Keratinocyte (primary cell): ENCODE measurements around the gene ADGRF5. TPM values are rescaled to one million over a fixed set of nuclear protein-coding genes. Genes with fewer than 3 reads are reported as not detected.

Experiments
- DNase-seq: peaks from one replicate; pipeline ENCODE4 v3.0.0-alpha.2; 2011; ENCODE audit warnings: low read depth, missing footprints, low spot score
- FAIRE-seq: peaks from 2 replicates; lab custom pipeline; 2011; peaks lifted over from hg19 to GRCh38; lab: Jason Lieb, UNC
- H2AFZ ChIP-seq: 2 replicates; pipeline ENCODE4 v1.6.0; 2012; ENCODE audit warnings: low read length, control low read depth, inconsistent platforms; ENCODE audit not compliant: control insufficient read depth
- H3K27ac ChIP-seq: 2 replicates; pipeline ENCODE4 v1.5.1; 2011; ENCODE audit warnings: low read length; ENCODE audit not compliant: control insufficient read depth, insufficient read depth
- H3K27me3 ChIP-seq: 3 replicates; pipeline ENCODE4 v1.6.0; 2011; ENCODE audit warnings: low read length; ENCODE audit not compliant: control insufficient read depth, insufficient read depth; ENCODE audit errors: extremely low read depth
- H3K36me3 ChIP-seq, 2 experiments: 2 replicates in 1 of 2; 3 replicates in 1 of 2; pipeline ENCODE4 v1.5.1; 2011; ENCODE audit warnings: low read length in 2 of 2, mild to moderate bottlenecking in 1 of 2; ENCODE audit not compliant: control insufficient read depth in 2 of 2, insufficient read depth in 2 of 2; ENCODE audit errors: extremely low read depth in 1 of 2
- H3K4me1 ChIP-seq: 3 replicates; pipeline ENCODE4 v1.5.1; 2011; ENCODE audit warnings: low read length; ENCODE audit not compliant: control insufficient read depth, insufficient read depth; ENCODE audit errors: extremely low read depth
- H3K4me2 ChIP-seq: 3 replicates; pipeline ENCODE4 v1.6.0; 2011; ENCODE audit warnings: low read depth, low read length; ENCODE audit not compliant: control insufficient read depth, insufficient read depth; ENCODE audit errors: extremely low read depth
- H3K4me3 ChIP-seq, 3 experiments: fragments of 200-600 bp in 1 of 3; sonication (generic) in 1 of 3; 2 replicates in 2 of 3; 3 replicates in 1 of 3; pipeline ENCODE4 v1.5.1; 2011 to 2016; ENCODE audit warnings: low read length in 3 of 3, mild to moderate bottlenecking in 3 of 3, control low read depth in 2 of 3, inconsistent platforms in 1 of 3, low read depth in 1 of 3, mixed read lengths in 1 of 3, mixed run types in 1 of 3, moderate library complexity in 1 of 3; ENCODE audit not compliant: control insufficient read depth in 2 of 3, insufficient read depth in 2 of 3; ENCODE audit errors: extremely low read depth in 1 of 3
- H3K79me2 ChIP-seq: 2 replicates; pipeline ENCODE4 v1.6.0; 2012; ENCODE audit warnings: low read length; ENCODE audit not compliant: control insufficient read depth, insufficient read depth
- H3K9ac ChIP-seq: 3 replicates; pipeline ENCODE4 v1.6.0; 2011; ENCODE audit warnings: low read length; ENCODE audit not compliant: control insufficient read depth, insufficient read depth; ENCODE audit errors: extremely low read depth
- H3K9me1 ChIP-seq: 3 replicates; pipeline ENCODE4 v1.6.0; 2011; ENCODE audit warnings: low read length; ENCODE audit not compliant: control insufficient read depth, insufficient read depth; ENCODE audit errors: extremely low read depth
- H3K9me3 ChIP-seq: 2 replicates; pipeline ENCODE4 v1.5.1; 2012; ENCODE audit warnings: low read depth, low read length; ENCODE audit not compliant: control insufficient read depth
- H4K20me1 ChIP-seq: 3 replicates; pipeline ENCODE4 v1.6.0; 2011; ENCODE audit warnings: low read length; ENCODE audit not compliant: control insufficient read depth, insufficient read depth; ENCODE audit errors: extremely low read depth
- EZH2 ChIP-seq: IDR thresholded peaks from one replicate; pipeline ENCODE4 v1.6.1; 2012; ENCODE audit warnings: inconsistent platforms, mild to moderate bottlenecking, low read length, moderate library complexity
- dilution Hi-C: fragments of 300-500 bp; cut with MboI; formaldehyde crosslinking; loops from one replicate; pipeline ENCODE4 v1.7.0; 2020; ENCODE audit warnings: low sequenced_read_pairs; ENCODE audit not compliant: extremely low pct_ligation_motif_present
- polyA plus RNA-seq, 5 experiments: library from polyadenylated mRNA; depleted of rRNA in 3 of 5; stranded (reverse) in 3 of 5; stranded (forward) in 1 of 5; unstranded in 1 of 5; fragments of >200 nt; gene quantifications; 1 replicate in 1 of 5; 2 replicates in 3 of 5; 3 replicates in 1 of 5; pipeline versions ENCODE4 v1.2.1 to v1.2.3, GENCODE V29; 2011 to 2012; ENCODE audit warnings: missing spikeins in 2 of 5, low read depth in 1 of 5, low replicate concordance in 1 of 5
- TF ChIP-seq, protein P1 (sequence below), 3 experiments: IDR thresholded peaks in 1 of 3; conservative IDR thresholded peaks in 1 of 3; optimal IDR thresholded peaks in 1 of 3; 2 replicates in 2 of 3; 3 replicates in 1 of 3; pipeline versions ENCODE3 to v1.5.1; 2011; ENCODE audit warnings: low read length in 3 of 3, mild to moderate bottlenecking in 3 of 3, moderate library complexity in 2 of 3, control low read depth in 1 of 3, inconsistent platforms in 1 of 3; ENCODE audit not compliant: insufficient read depth in 2 of 3; ENCODE audit errors: extremely low read depth in 1 of 3

Gene ADGRF5
- polyA plus RNA-seq, 1 donor (not counting 4 experiments of a cell fraction or from before 2014, with no cell fraction given): not detected

DNA sequence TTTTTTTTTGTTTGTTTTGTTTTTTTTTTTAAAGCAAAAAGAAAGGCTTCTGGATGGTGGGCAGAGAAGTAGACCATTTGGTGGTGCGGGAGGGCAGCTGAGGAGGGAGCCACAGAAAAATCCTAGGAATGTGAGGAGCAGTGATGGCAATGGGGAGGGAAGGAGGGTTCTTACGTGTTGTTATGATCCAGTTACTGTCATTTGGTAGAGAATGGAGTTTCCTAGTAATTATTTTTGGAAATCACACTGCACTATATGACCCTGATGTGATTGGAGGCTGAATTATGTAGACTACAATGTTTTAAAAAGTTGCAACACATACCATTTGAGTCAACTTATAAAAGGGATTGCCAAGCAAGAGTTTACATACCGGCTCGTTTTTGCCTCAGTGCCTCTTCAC, 22.1 kb downstream of the ADGRF5 start:
- H3K27ac ChIP-seq: no peak overlapping the region
- H3K9ac ChIP-seq: no peak overlapping the region
- no peak for TF ChIP-seq EZH2
- TF ChIP-seq, protein P1, sequence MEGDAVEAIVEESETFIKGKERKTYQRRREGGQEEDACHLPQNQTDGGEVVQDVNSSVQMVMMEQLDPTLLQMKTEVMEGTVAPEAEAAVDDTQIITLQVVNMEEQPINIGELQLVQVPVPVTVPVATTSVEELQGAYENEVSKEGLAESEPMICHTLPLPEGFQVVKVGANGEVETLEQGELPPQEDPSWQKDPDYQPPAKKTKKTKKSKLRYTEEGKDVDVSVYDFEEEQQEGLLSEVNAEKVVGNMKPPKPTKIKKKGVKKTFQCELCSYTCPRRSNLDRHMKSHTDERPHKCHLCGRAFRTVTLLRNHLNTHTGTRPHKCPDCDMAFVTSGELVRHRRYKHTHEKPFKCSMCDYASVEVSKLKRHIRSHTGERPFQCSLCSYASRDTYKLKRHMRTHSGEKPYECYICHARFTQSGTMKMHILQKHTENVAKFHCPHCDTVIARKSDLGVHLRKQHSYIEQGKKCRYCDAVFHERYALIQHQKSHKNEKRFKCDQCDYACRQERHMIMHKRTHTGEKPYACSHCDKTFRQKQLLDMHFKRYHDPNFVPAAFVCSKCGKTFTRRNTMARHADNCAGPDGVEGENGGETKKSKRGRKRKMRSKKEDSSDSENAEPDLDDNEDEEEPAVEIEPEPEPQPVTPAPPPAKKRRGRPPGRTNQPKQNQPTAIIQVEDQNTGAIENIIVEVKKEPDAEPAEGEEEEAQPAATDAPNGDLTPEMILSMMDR (optimal IDR thresholded peaks at IDR 0.05 in 1 of 3, IDR thresholded peaks at IDR 0.05 in 1 of 3, conservative IDR thresholded peaks at IDR 0.05 in 1 of 3; ENCODE audit: extremely low read depth in 1 of 3, insufficient read depth in 2 of 3, low read length in 3 of 3): no peak
- H3K36me3 ChIP-seq: no peaks in the 10 kb centered on the region
- H3K9me1 ChIP-seq: no peaks in the 10 kb centered on the region
- dilution Hi-C loops: no loop called here
- H3K4me2 ChIP-seq: no peak overlapping the region
- H3K9me3 ChIP-seq: no peaks in the 10 kb centered on the region
- no peaks in the 10 kb centered on the region for H4K20me1 ChIP-seq
- no peaks in the 10 kb centered on the region for H3K4me1 ChIP-seq
- no peak overlapping the region for H3K4me3 ChIP-seq
- H3K27me3 ChIP-seq: no peaks in the 10 kb centered on the region
- H3K79me2 ChIP-seq: no peaks in the 10 kb centered on the region
- FAIRE-seq (no peak), DNase-seq (no peak)
- no peak overlapping the region for H2AFZ ChIP-seq

DNA sequence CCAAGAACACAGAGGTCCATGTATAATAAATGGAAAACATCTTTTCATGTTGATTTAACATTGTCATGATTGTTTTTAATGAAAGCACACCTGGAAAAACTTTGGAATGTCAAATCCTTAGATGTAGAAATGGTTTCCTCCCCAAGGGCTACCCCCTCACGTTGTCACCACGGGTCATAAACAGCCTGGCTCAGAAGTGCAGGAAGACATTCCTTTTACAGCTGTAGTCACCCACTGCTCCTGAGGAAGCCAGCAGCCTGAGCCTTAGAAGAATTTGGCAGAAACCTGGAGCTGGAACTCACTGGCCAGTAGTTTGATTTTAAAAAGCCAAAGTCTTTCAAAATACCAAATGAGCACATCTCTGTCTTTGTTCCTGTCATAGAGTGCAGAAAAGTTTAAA, 23.7 kb downstream of the ADGRF5 start:
- Histone ChIP-seq H3K4me1 (no peaks in the 10 kb centered on the region), H3K27me3 (no peaks in the 10 kb centered on the region), H3K79me2 (no peaks in the 10 kb centered on the region), H3K36me3 (no peaks in the 10 kb centered on the region), H3K9ac (no peak overlapping the region), H3K9me1 (no peaks in the 10 kb centered on the region), H3K9me3 (no peaks in the 10 kb centered on the region), H2AFZ (no peak overlapping the region), H3K4me3 (no peak overlapping the region), H3K4me2 (no peak overlapping the region), H3K27ac (no peak overlapping the region), H4K20me1 (no peaks in the 10 kb centered on the region)
- no peak for TF ChIP-seq EZH2
- TF ChIP-seq, protein P1 (optimal IDR thresholded peaks at IDR 0.05 in 1 of 3, IDR thresholded peaks at IDR 0.05 in 1 of 3, conservative IDR thresholded peaks at IDR 0.05 in 1 of 3; ENCODE audit: extremely low read depth in 1 of 3, insufficient read depth in 2 of 3, low read length in 3 of 3): no peak
- dilution Hi-C loops: no loop called here
- no peak for DNase-seq
- FAIRE-seq: no peak
